ENCODE results near the gene CDH3.

CDH3 gene

DNA sequence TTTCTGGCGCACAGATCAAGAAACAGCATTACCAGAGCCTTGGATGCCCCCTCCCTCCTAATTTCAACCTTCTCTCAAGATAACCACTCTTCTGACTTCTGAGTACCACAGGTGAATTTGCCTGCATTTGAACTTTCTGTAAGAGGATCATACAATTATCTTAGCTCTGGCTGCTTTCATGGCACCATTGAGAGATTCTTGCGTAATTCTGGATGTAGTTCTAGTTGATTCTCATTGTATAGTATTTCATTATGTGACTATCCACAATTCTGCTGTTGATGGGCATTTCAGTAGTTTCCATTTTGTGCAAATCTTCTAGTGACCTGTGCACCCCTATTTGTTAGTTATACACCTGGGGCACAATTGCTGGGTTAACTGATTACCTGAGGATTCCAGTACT, 7.5 kb downstream of the CDH3 start:
- no peak for DNase-seq
- H3K27me3 ChIP-seq (replicated peaks), result no peaks in the 10 kb centered on the region
- no peaks in the 10 kb centered on the region for H3K36me3 ChIP-seq (replicated peaks)
- TF ChIP-seq, protein P1, sequence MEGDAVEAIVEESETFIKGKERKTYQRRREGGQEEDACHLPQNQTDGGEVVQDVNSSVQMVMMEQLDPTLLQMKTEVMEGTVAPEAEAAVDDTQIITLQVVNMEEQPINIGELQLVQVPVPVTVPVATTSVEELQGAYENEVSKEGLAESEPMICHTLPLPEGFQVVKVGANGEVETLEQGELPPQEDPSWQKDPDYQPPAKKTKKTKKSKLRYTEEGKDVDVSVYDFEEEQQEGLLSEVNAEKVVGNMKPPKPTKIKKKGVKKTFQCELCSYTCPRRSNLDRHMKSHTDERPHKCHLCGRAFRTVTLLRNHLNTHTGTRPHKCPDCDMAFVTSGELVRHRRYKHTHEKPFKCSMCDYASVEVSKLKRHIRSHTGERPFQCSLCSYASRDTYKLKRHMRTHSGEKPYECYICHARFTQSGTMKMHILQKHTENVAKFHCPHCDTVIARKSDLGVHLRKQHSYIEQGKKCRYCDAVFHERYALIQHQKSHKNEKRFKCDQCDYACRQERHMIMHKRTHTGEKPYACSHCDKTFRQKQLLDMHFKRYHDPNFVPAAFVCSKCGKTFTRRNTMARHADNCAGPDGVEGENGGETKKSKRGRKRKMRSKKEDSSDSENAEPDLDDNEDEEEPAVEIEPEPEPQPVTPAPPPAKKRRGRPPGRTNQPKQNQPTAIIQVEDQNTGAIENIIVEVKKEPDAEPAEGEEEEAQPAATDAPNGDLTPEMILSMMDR (IDR thresholded peaks at IDR 0.05; ENCODE audit: low read depth, low read length, missing control alignments), result no peak
- H3K4me3 ChIP-seq (ENCODE audit: low read depth, low read length), result no peak overlapping the region
- H3K27ac ChIP-seq, result no peak overlapping the region
- in situ Hi-C loops (cut with HindIII; ENCODE audit: low pct_ligation_motif_present, low sequenced_read_pairs), result no loop called here

DNA sequence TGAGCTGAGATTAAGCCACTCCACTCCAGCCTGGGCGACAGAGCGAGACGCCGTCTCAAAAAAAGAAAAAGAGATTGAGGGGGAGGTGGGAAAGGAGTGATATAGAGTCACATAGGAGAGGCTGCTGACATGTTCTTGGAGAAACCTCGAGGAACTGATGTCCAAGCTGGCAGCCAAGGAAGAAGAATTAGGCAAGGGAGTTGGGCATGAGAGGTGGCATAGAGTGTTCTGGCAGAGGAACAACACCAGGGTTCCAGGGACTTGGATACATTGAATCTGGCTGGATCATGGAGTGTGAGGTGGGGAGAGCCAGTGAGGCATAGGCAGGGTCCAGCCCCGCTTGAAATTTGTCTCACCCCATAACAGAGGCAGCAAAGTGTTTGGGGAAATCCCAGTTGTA, 10.7 kb downstream of the CDH3 start:
- no peak overlapping the region for H3K27ac ChIP-seq
- no peak overlapping the region for H3K4me3 ChIP-seq (ENCODE audit: low read depth, low read length)
- TF ChIP-seq, protein P1 (IDR thresholded peaks at IDR 0.05; ENCODE audit: low read depth, low read length, missing control alignments), result no peak
- H3K27me3 ChIP-seq (replicated peaks), result no peaks in the 10 kb centered on the region
- no peak for DNase-seq
- H3K36me3 ChIP-seq (replicated peaks), result no peaks in the 10 kb centered on the region
- in situ Hi-C loops (cut with HindIII; ENCODE audit: low pct_ligation_motif_present, low sequenced_read_pairs), result no loop called here

DNA sequence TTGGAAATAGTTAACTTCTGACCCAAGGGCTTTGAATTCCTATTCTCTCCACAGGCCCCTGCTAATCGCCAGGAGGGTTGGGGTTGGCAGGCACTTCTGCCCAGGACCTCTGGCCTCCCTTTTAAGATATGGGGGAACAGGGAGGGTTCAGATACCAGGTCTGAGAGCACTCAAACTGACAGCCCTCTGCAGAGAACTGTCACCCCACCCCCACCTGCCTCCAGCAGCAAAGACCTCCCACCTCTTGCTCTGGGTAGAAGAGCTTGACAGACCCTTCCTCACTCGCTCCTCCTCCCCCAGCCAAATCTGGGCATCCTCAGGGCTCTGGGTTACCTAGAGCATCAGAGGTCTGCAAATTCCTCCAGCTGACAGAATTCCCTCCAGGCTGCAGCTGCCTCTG, 11.6 kb downstream of the CDH3 start:
- TF ChIP-seq, protein P1 (IDR thresholded peaks at IDR 0.05; ENCODE audit: low read depth, low read length, missing control alignments), result no peak
- Histone ChIP-seq H3K27ac (no peak overlapping the region), H3K4me3 (ENCODE audit: low read depth, low read length) (no peak overlapping the region), H3K36me3 (replicated peaks) (no peaks in the 10 kb centered on the region), H3K27me3 (replicated peaks) (no peaks in the 10 kb centered on the region)
- DNase-seq, result no peak
- in situ Hi-C loops (cut with HindIII; ENCODE audit: low pct_ligation_motif_present, low sequenced_read_pairs), result no loop called here

DNA sequence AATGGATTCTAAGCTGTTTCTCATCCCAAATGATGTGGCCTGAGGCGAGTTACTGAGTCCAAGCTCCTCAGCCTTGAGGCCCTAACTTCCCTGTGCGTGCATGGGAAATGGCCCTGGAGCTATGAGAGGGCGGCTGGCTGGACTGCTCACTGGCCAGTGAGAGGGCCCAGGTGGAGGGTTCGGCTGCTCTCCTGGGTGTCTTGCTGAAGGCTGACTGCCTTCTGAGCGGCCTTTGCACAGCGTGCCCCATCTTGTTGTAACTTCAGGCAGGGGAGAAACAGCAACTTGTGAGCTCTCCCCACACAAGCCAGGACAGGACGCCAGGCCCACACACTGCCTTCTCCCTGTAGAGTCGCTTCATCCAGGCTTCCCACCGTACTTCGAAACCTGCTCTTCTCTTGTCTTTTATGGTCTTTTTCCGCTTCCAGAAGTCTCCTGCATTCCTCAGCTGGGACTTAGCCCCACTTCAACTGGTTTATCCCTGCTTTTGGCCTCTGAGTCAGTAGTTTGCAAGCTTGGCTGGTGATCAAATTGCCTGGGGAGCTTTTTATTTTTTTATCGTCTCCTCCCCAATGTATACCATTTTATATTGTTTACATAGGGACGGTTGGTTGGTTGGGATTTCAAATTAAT, 13.3 kb downstream of the CDH3 start:
- Histone ChIP-seq H3K27ac (no peak overlapping the region), H3K36me3 (replicated peaks) (no peaks in the 10 kb centered on the region), H3K27me3 (replicated peaks) (no peaks in the 10 kb centered on the region), H3K4me3 (ENCODE audit: low read depth, low read length) (no peak overlapping the region)
- TF ChIP-seq, protein P1 (IDR thresholded peaks at IDR 0.05; ENCODE audit: low read depth, low read length, missing control alignments), result no peak
- in situ Hi-C loops (cut with HindIII; ENCODE audit: low pct_ligation_motif_present, low sequenced_read_pairs), result no loop called here
- DNase-seq, result peak; percentile 69

DNA sequence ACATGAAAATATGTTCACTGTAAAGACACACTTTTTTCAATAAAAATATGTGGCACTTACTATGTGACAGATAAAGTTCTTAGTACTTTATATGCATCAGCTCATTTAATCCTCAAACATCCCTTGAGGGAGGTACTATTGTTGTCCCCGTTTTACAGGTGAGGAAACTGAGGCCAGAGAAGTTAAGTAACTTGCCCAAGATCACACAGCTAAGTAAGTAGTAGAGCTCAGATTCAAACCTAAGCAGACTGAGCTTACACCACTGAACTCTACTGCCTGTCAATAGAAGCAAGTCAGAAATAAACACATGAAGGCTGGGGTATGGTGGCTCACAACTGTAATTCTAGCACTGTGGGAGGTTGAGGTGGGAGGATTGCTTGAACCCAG, 13.9 kb downstream of the CDH3 start:
- H3K36me3 ChIP-seq (replicated peaks), result no peaks in the 10 kb centered on the region

More for the DNA sequence above, 13.9 kb downstream of the CDH3 start:
- H3K4me3 ChIP-seq (ENCODE audit: low read depth, low read length), result no peak overlapping the region
- TF ChIP-seq, protein P1 (IDR thresholded peaks at IDR 0.05; ENCODE audit: low read depth, low read length, missing control alignments), result no peak
- H3K27me3 ChIP-seq (replicated peaks), result no peaks in the 10 kb centered on the region
- DNase-seq, result no peak
- in situ Hi-C loops (cut with HindIII; ENCODE audit: low pct_ligation_motif_present, low sequenced_read_pairs), result no loop called here
- no peak overlapping the region for H3K27ac ChIP-seq

All from brain microvascular endothelial cell (primary cell).